Stomach smooth muscle (tissue), 2 donors: ENCODE measurements around the gene DUSP11.
"Not testable (repeated sequence)": the region's sequence is repeated elsewhere in the genome, so short reads cannot be mapped to it uniquely, and the experiment has no call there.

ENCODE experiments used
- H3K27ac ChIP-seq: one replicate; pipeline ENCODE4 v1.7.0; 2013; ENCODE audit warnings: mild to moderate bottlenecking, low read length, inconsistent platforms
- H3K27me3 ChIP-seq, 2 donors: one replicate each; pipeline ENCODE4 v1.7.0; 2013; ENCODE audit warnings: low read length in 2 of 2; ENCODE audit not compliant: insufficient read depth in 2 of 2, control insufficient read depth in 1 of 2
- H3K36me3 ChIP-seq, 2 donors: one replicate each; pipeline ENCODE4 v1.7.0; 2013; ENCODE audit warnings: low read length in 2 of 2; ENCODE audit not compliant: control insufficient read depth in 2 of 2, insufficient read depth in 2 of 2
- H3K4me1 ChIP-seq: one replicate; pipeline ENCODE4 v1.7.0; 2013; ENCODE audit warnings: low read length; ENCODE audit not compliant: control insufficient read depth, insufficient read depth
- H3K4me3 ChIP-seq, 2 donors: one replicate each; pipeline ENCODE4 v1.7.0; 2013; ENCODE audit warnings: low read length in 2 of 2
- H3K9ac ChIP-seq, 2 donors: one replicate each; pipeline ENCODE4 v1.7.0; 2013; ENCODE audit warnings: low read length in 2 of 2, mild to moderate bottlenecking in 1 of 2
- H3K9me3 ChIP-seq, 2 donors: one replicate each; pipeline ENCODE4 v1.7.0; 2013; ENCODE audit warnings: low read length in 2 of 2; ENCODE audit not compliant: control insufficient read depth in 2 of 2
- donor health status: healthy.
- donor health status: Pancreatic carcinoma.

Gene DUSP11

DNA sequence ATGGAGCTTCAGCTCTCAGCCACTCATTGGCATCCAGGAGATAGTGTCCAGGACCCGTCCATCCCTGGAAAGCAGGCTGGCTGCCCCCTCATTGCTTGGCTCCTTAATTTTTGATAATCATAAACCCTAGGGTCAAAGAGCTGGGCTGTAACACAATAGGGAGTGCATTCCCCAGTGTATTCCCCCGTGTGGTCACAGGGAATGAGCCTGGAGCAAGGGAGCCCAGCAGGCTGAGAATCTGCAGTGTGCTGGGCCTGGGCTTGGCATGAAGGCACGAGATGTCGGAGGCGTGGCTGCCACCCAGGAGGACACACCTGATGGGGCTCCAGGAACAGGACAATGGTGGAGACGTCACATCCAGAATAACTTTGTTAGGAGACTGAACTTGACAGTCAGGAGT, 61.5 kb downstream of the DUSP11 start:
- no peaks in the 10 kb centered on the region for H3K9me3 ChIP-seq
- no peaks in the 10 kb centered on the region for H3K4me1 ChIP-seq
- no peak overlapping the region for H3K9ac ChIP-seq
- no peaks in the 10 kb centered on the region for H3K36me3 ChIP-seq
- H3K4me3 ChIP-seq: no peak overlapping the region
- no peak overlapping the region for H3K27ac ChIP-seq
- no peaks in the 10 kb centered on the region for H3K27me3 ChIP-seq

DNA sequence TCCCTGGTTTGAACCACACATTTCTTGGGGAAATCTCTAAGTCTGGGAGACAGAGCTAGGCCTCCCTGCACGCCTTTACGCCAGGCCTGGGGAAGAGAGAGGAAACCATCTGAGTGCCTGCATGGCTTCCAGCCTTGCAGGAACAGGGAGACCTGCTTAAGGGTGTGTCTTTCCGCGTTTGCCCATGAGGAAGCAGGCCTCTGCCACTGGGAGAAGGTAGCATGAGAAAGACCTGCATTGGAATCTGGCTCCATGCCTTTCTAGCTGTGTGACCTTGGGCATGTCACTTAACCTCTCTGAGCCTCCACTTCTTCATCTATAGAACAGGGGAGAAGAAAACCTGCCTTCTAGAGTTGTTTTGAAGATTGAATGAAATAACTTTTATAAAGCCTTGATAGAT, 62.2 kb downstream of the DUSP11 start:
- H3K36me3 ChIP-seq, H3K27ac ChIP-seq, H3K4me3 ChIP-seq, H3K9me3 ChIP-seq, H3K4me1 ChIP-seq, H3K27me3 ChIP-seq, H3K9ac ChIP-seq: not testable (repeated sequence)

DNA sequence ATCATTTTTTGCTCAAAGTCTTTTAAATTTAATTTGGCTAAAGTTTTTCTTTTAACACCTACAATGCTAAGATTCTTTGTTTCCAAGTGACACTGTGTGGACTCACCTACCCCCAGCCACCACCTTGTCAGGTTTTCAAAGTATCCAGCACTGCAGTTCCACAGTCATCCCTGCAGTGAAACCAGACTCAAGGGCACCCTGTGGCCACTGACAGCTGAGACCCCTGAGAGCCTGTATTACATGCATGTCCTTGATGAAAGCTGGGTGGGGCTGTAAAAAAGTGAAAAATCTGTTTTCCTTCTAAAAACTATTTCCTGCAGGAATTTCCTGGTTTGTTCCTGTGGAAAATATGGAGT, 62.7 kb downstream of the DUSP11 start:
- Histone ChIP-seq H3K36me3 (no peaks in the 10 kb centered on the region), H3K27ac (no peak overlapping the region), H3K4me1 (no peaks in the 10 kb centered on the region), H3K27me3 (no peaks in the 10 kb centered on the region), H3K9me3 (no peaks in the 10 kb centered on the region), H3K4me3 (no peak overlapping the region), H3K9ac (no peak overlapping the region)

DNA sequence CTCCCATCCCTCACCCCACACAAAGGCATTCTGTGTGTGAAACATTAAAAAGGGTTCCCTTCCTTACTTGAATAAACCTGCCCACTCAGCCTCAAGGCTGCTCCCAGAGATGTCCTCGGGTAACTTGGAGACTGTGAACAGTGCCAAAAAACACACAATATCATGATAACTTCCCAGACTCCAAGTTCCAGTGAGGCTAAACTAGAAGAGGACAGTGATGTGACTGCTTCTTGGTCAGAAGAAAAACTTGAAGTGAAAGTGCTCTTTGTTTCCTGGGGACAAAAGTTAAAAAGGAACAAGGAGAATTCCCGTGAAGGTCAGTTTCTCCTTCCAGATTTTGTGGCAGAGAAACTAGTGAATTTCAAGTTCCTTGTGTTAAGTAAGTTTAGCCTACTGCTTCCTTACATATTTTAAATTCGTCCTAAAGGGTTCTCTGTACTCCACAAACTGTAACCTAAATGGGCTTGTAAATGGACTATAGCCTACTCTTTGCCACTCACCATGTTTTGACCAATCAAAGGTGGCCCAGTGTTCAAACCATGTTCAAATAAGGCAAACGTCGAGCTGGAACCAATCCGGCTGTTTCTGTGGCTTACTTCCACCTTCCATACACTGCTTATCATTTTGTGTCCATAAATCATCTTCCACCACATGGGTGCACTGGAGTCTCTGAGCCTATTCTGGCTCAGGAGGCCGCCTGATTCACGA, 63.2 kb downstream of the DUSP11 start:
- H3K27me3 ChIP-seq: no peaks in the 10 kb centered on the region

DNA sequence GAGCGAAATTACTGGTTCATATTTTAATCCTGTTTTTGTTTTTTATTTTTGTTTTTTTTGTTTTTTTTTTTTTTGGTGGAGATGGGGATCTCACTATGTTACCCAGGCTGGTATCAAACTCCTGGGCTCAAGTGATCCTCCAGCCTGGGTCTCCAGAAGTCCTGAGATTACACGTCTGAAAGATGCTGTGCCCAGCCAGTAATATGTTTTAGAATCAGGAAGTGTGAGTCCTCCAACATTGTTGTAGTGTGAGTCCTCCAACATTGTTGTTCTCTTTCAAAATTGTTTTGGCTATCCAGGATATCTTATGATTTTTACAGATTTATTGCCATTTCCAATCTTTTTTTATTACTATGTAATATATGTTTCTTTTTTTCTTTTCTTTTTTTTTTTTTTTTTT, 65.8 kb downstream of the DUSP11 start:
- Histone ChIP-seq H3K9ac (no peak overlapping the region), H3K4me1 (no peaks in the 10 kb centered on the region), H3K36me3 (no peaks in the 10 kb centered on the region), H3K4me3 (no peak overlapping the region), H3K27ac (no peak overlapping the region), H3K9me3 (no peaks in the 10 kb centered on the region), H3K27me3 (no peaks in the 10 kb centered on the region)

More for the DNA sequence above, 63.2 kb downstream of the DUSP11 start:
- H3K27ac ChIP-seq: no peak overlapping the region
- no peak overlapping the region for H3K4me3 ChIP-seq
- no peaks in the 10 kb centered on the region for H3K4me1 ChIP-seq
- H3K36me3 ChIP-seq: no peaks in the 10 kb centered on the region
- no peak overlapping the region for H3K9ac ChIP-seq
- H3K9me3 ChIP-seq: no peaks in the 10 kb centered on the region
